AG04450 (cell line): ENCODE measurements around the gene NBAS. TPM values are rescaled to one million over a fixed set of nuclear protein-coding genes. Genes with fewer than 3 reads are reported as not detected.

Experiments used
- CTCF ChIA-PET: fragments of 300-600, 350-600 bp; formaldehyde crosslinking; extraction: SDS; loops from one replicate; lab custom pipeline; 2022; ENCODE audit warnings: antibody characterized with exemption, inconsistent platforms; lab: Charles Lee
- POLR2A ChIA-PET: fragments of 350-600 bp; formaldehyde crosslinking; extraction: SDS; loops from one replicate; lab custom pipeline; 2021; ENCODE audit warnings: antibody characterized with exemption, inconsistent platforms; lab: Yijun Ruan, JAX
- DNase-seq: peaks from one replicate; pipeline ENCODE4 v3.0.0-alpha.2; 2011; ENCODE audit warnings: low read depth, low spot score
- H3K27ac ChIP-seq: one replicate; pipeline ENCODE4 v1.5.1; 2012; ENCODE audit warnings: low read depth, low read length, control low read depth
- H3K27me3 ChIP-seq: one replicate; pipeline ENCODE4 v1.6.0; 2012; ENCODE audit warnings: low read length; ENCODE audit not compliant: control insufficient read depth, insufficient read depth
- H3K4me3 ChIP-seq: 2 replicates; pipeline ENCODE4 v1.5.1; 2011; ENCODE audit warnings: mild to moderate bottlenecking, low read depth, low read length, control low read depth
- H3K9me3 ChIP-seq: 2 replicates; pipeline ENCODE4 v1.5.1; 2012; ENCODE audit warnings: low read length; ENCODE audit not compliant: control insufficient read depth, insufficient read depth
- CTCF ChIP-seq: IDR thresholded peaks from 2 replicates; pipeline ENCODE4 v1.5.1; 2011; ENCODE audit warnings: low read depth, low read length, control low read depth, inconsistent platforms
- polyA plus RNA-seq: library from polyadenylated mRNA; depleted of rRNA; stranded (reverse); fragments of >200 nt; gene quantifications from 2 replicates; pipeline ENCODE4 v1.2.3, GENCODE V29; 2011

The NBAS gene
- polyA plus RNA-seq, 1 experiment = 45.0 TPM

GRCh38 chr2:15425712-15426111 is 135.4 kb downstream of the NBAS start:
- TF ChIP-seq CTCF = no peak
- H3K4me3 ChIP-seq = no peak overlapping the region
- POLR2A ChIA-PET = no interaction called here
- DNase-seq = no peak
- H3K9me3 ChIP-seq = no peaks in the 10 kb centered on the region
- CTCF ChIA-PET = no interaction called here
- H3K27ac ChIP-seq = no peak overlapping the region
- no peaks in the 10 kb centered on the region for H3K27me3 ChIP-seq

GRCh38 chr2:15421753-15422152 is 139.4 kb downstream of the NBAS start:
- H3K27me3 ChIP-seq = no peaks in the 10 kb centered on the region
- ChIA-PET CTCF (no interaction called here), POLR2A (no interaction called here)
- no peak for DNase-seq
- no peaks in the 10 kb centered on the region for H3K9me3 ChIP-seq
- H3K4me3 ChIP-seq = no peak overlapping the region
- H3K27ac ChIP-seq = no peak overlapping the region
- TF ChIP-seq CTCF = no peak

- H3K9me3 ChIP-seq = no peaks in the 10 kb centered on the region
- ChIA-PET POLR2A (no interaction called here), CTCF (no interaction called here)
- TF ChIP-seq CTCF = no peak
- no peak for DNase-seq
- H3K27me3 ChIP-seq = no peaks in the 10 kb centered on the region
- H3K27ac ChIP-seq = no peak overlapping the region
- H3K4me3 ChIP-seq = no peak overlapping the region
Observed at GRCh38 chr2:15415748-15416147, 145.4 kb downstream of the NBAS start.

GRCh38 chr2:15412779-15413178 is 148.4 kb downstream of the NBAS start:
- no peaks in the 10 kb centered on the region for H3K27me3 ChIP-seq
- no peak overlapping the region for H3K4me3 ChIP-seq
- no peak for TF ChIP-seq CTCF
- CTCF ChIA-PET = interaction anchor here (0.7 kb wide), 1 partner anchor 58 kb away, joined by 3 read pairs; no protein-coding TSS in a partner anchor
- no peak overlapping the region for H3K27ac ChIP-seq
- POLR2A ChIA-PET = no interaction called here
- no peaks in the 10 kb centered on the region for H3K9me3 ChIP-seq
- DNase-seq = no peak

GRCh38 chr2:15412309-15412708 is 148.8 kb downstream of the NBAS start:
- POLR2A ChIA-PET = no interaction called here
- H3K9me3 ChIP-seq = no peaks in the 10 kb centered on the region
- H3K27me3 ChIP-seq = no peaks in the 10 kb centered on the region
- CTCF ChIA-PET = interaction anchor here (0.7 kb wide), 1 partner anchor 59 kb away, joined by 3 read pairs; no protein-coding TSS in a partner anchor
- no peak for TF ChIP-seq CTCF
- DNase-seq = no peak
- H3K4me3 ChIP-seq = no peak overlapping the region
- no peak overlapping the region for H3K27ac ChIP-seq
